Ascending aorta (tissue), 2 donors: ENCODE results near the gene GRIK2. TPM values are rescaled to one million over a fixed set of nuclear protein-coding genes. Genes with fewer than 3 reads are reported as not detected.

ENCODE experiments used
- DNase-seq, 2 donors: peaks; one replicate each; pipeline ENCODE4 v3.0.0-alpha.2; 2019; ENCODE audit warnings: low spot score in 2 of 2
- H3K27ac ChIP-seq, 2 donors: fragments of 200-600 bp; sonication (generic); one replicate each; pipeline ENCODE4 v1.5.1; 2016 to 2017; ENCODE audit warnings: mild to moderate bottlenecking in 1 of 2
- H3K27me3 ChIP-seq: fragments of 200-600 bp; sonication (generic); one replicate; pipeline ENCODE4 v1.5.1; 2017
- H3K36me3 ChIP-seq, 2 donors: fragments of 200-600 bp; sonication (generic); one replicate each; pipeline ENCODE4 v1.5.1; 2016
- H3K4me1 ChIP-seq, 2 donors: fragments of 200-600 bp; sonication (generic); one replicate each; pipeline ENCODE4 v1.5.1; 2016 to 2017; ENCODE audit warnings: mild to moderate bottlenecking in 1 of 2
- H3K4me3 ChIP-seq, 2 donors: fragments of 200-600 bp; sonication (generic); one replicate each; pipeline ENCODE4 v1.5.1; 2016 to 2017; ENCODE audit warnings: mild to moderate bottlenecking in 1 of 2
- H3K9me3 ChIP-seq, 2 donors: fragments of 200-600 bp; sonication (generic); one replicate each; pipeline ENCODE4 v1.5.1; 2016
- CTCF ChIP-seq, 3 experiments: fragments of 200-600 bp in 2 of 3; fragments of 450-650 bp in 1 of 3; sonication (generic) in 2 of 3; IDR thresholded peaks; one replicate each; pipeline ENCODE4 v1.5.1; 2016 to 2019; ENCODE audit warnings: antibody characterized with exemption in 3 of 3, mild to moderate bottlenecking in 1 of 3, moderate library complexity in 1 of 3
- intact Hi-C: fragments of 100-400 bp; cut with DNase I; formaldehyde crosslinking; loops from one replicate; pipeline ENCODE4 v1.15.1; 2023
- total RNA-seq: library from RNA; depleted of rRNA; stranded (reverse); fragments of >200 nt; gene quantifications from one replicate; pipeline ENCODE4 v1.1.0, GENCODE V29; 2016

Gene GRIK2
- total RNA-seq, 1 donor from 2014 or later, result not detected

- Histone ChIP-seq H3K27me3 (no peaks in the 10 kb centered on the region), H3K36me3 (no peaks in the 10 kb centered on the region), H3K9me3 (no peaks in the 10 kb centered on the region), H3K4me3 (peak overlapping the region in 1 of 2 donors; percentile 4), H3K4me1 (no peaks in the 10 kb centered on the region), H3K27ac (no peak overlapping the region)
- intact Hi-C loops, result no loop called here
- no peak for DNase-seq
- no peak for TF ChIP-seq CTCF (IDR thresholded peaks at IDR 0.05)
Measured at GRCh38 chr6:101730954-101731353, 337.4 kb downstream of the GRIK2 start.

DNA sequence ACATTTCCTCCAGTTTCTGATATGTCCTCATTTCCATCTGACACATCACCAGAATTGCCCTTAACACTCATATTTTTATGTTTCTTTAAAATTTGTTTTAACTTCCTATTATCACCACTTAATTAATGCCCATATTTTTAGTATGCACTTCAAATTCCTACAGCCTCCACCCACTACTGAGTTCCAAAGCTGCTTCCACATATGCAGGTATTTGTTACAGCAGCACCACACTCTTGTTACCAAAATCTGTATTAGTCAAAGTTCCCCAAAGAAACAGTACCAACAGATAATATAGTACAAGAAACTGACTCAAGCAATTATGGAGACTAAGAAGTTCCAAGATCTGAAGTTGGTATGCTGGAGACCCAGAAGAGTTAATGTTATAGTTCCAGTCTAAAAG is 340.4 kb downstream of the GRIK2 start:
- Histone ChIP-seq H3K9me3 (no peaks in the 10 kb centered on the region), H3K4me1 (no peaks in the 10 kb centered on the region), H3K27me3 (no peaks in the 10 kb centered on the region), H3K27ac (no peak overlapping the region), H3K4me3 (no peak overlapping the region), H3K36me3 (no peaks in the 10 kb centered on the region)
- intact Hi-C loops, result no loop called here
- no peak for TF ChIP-seq CTCF (IDR thresholded peaks at IDR 0.05)
- no peak for DNase-seq

GRCh38 chr6:101738481-101738880 is 345.0 kb downstream of the GRIK2 start:
- intact Hi-C loops, result no loop called here
- Histone ChIP-seq H3K27ac (no peak overlapping the region), H3K9me3 (no peaks in the 10 kb centered on the region), H3K36me3 (no peaks in the 10 kb centered on the region), H3K4me1 (no peaks in the 10 kb centered on the region), H3K27me3 (no peaks in the 10 kb centered on the region), H3K4me3 (no peak overlapping the region)
- no peak for TF ChIP-seq CTCF (IDR thresholded peaks at IDR 0.05)
- no peak for DNase-seq

DNA sequence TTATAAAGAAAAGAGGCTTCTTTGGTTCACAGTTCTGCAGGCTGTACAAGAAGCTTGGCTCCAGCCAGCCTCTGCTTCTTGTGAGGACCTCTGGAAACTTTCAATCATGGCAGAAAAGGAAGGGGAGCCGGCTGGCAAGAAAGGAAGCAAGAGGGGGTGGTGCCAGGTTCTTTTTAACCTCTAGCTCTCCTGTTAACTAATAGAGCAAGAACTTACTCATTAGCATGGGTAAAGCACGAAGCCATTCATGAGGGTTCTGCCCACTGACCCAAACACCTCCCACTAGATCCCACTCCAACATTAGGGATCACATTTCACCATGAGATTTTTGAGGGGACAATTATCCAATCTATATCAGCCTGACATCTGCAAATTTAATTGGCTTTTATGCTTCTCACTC is 347.1 kb downstream of the GRIK2 start:
- TF ChIP-seq CTCF (IDR thresholded peaks at IDR 0.05), result no peak
- no peak for DNase-seq
- no peaks in the 10 kb centered on the region for H3K9me3 ChIP-seq
- H3K4me1 ChIP-seq, result no peaks in the 10 kb centered on the region
- intact Hi-C loops, result no loop called here
- no peaks in the 10 kb centered on the region for H3K36me3 ChIP-seq
- no peak overlapping the region for H3K27ac ChIP-seq
- H3K27me3 ChIP-seq, result no peaks in the 10 kb centered on the region
- no peak overlapping the region for H3K4me3 ChIP-seq

- Histone ChIP-seq H3K36me3 (no peaks in the 10 kb centered on the region), H3K27me3 (no peaks in the 10 kb centered on the region), H3K4me3 (no peak overlapping the region), H3K4me1 (no peaks in the 10 kb centered on the region), H3K27ac (no peak overlapping the region), H3K9me3 (no peaks in the 10 kb centered on the region)
- intact Hi-C loops, result no loop called here
- no peak for TF ChIP-seq CTCF (IDR thresholded peaks at IDR 0.05)
- no peak for DNase-seq
Measured at GRCh38 chr6:101741474-101742171, 348.1 kb downstream of the GRIK2 start.

- no peak for DNase-seq
- intact Hi-C loops, result no loop called here
Measured at GRCh38 chr6:101747160-101747559, 353.7 kb downstream of the GRIK2 start.

More at GRCh38 chr6:101747160-101747559, 353.7 kb downstream of the GRIK2 start:
- Histone ChIP-seq H3K4me3 (no peak overlapping the region), H3K27me3 (no peaks in the 10 kb centered on the region), H3K4me1 (no peaks in the 10 kb centered on the region), H3K36me3 (no peaks in the 10 kb centered on the region), H3K27ac (no peak overlapping the region), H3K9me3 (no peaks in the 10 kb centered on the region)
- TF ChIP-seq CTCF (IDR thresholded peaks at IDR 0.05), result no peak
